K562 (cell line): ENCODE measurements around the gene PRKAR2B. TPM values are rescaled to one million over a fixed set of nuclear protein-coding genes. Genes with fewer than 3 reads are reported as not detected.

ENCODE experiments used
- ADNP ChIP-seq: fragments of 200-800 bp; sonication (Bioruptor generic); IDR thresholded peaks from 2 replicates; pipeline ENCODE4 v1.6.1; 2016; ENCODE audit warnings: missing genetic modification characterization, missing compliant biosample characterization
- AFF1 ChIP-seq, 2 experiments: fragments of 450-650 bp; IDR thresholded peaks; 2 replicates each; pipeline ENCODE4 v1.6.1; 2018; ENCODE audit warnings: mild to moderate bottlenecking in 2 of 2, low read depth in 1 of 2; ENCODE audit not compliant: partially characterized antibody in 2 of 2
- ASH1L ChIP-seq: fragments of 450-650 bp; IDR thresholded peaks from 2 replicates; pipeline ENCODE4 v1.6.1; 2018; ENCODE audit warnings: borderline replicate concordance, mild to moderate bottlenecking, low read depth; ENCODE audit not compliant: partially characterized antibody
- BCOR ChIP-seq: fragments of 450-650 bp; IDR thresholded peaks from 2 replicates; pipeline ENCODE4 v1.6.1; 2016
- ELF4 ChIP-seq: fragments of 450-650 bp; formaldehyde crosslinking; IDR thresholded peaks from 2 replicates; pipeline ENCODE4 v1.4.0; 2022; ENCODE audit warnings: missing genetic modification characterization
- EP400 ChIP-seq: fragments of 450-650 bp; IDR thresholded peaks from 2 replicates; pipeline ENCODE4 v1.6.1; 2017; ENCODE audit warnings: antibody characterized with exemption, mild to moderate bottlenecking, moderate library complexity
- HDAC2 ChIP-seq: fragments of 450-650 bp; IDR thresholded peaks from 2 replicates; pipeline ENCODE4 v1.6.1; 2016; ENCODE audit warnings: mild to moderate bottlenecking
- HLTF ChIP-seq: fragments of 450-650 bp; IDR thresholded peaks from 2 replicates; pipeline ENCODE4 v1.6.1; 2016
- IRF2 ChIP-seq: sonication (generic); formaldehyde crosslinking; IDR thresholded peaks from 2 replicates; pipeline ENCODE4 v1.8.1; 2022; ENCODE audit warnings: mild to moderate bottlenecking, missing genetic modification reagents
- MBD1 ChIP-seq: fragments of 250-450 bp; sonication (Bioruptor Pico); IDR thresholded peaks from 2 replicates; pipeline ENCODE4 v1.8.0; 2022; ENCODE audit warnings: inconsistent platforms
- MIER1 ChIP-seq: fragments of 450-650 bp; IDR thresholded peaks from 2 replicates; pipeline ENCODE4 v1.6.1; 2016; ENCODE audit warnings: antibody characterized with exemption, mild to moderate bottlenecking, low read depth
- MYBL2 ChIP-seq, 2 experiments: fragments of 450-650 bp in 1 of 2; sonication (generic) in 1 of 2; formaldehyde crosslinking in 1 of 2; IDR thresholded peaks; 2 replicates each; pipeline versions ENCODE4 v1.6.1 to v1.8.1; 2017 to 2022; ENCODE audit warnings: borderline replicate concordance in 1 of 2, inconsistent platforms in 1 of 2, low read depth in 1 of 2, mild to moderate bottlenecking in 1 of 2, missing genetic modification reagents in 1 of 2, moderate library complexity in 1 of 2
- NFRKB ChIP-seq: fragments of 450-650 bp; IDR thresholded peaks from 2 replicates; pipeline ENCODE4 v1.6.1; 2016; ENCODE audit warnings: low read depth
- SMARCA5 ChIP-seq: fragments of 450-650 bp; IDR thresholded peaks from 2 replicates; pipeline ENCODE4 v1.6.1; 2016
- TRIM24 ChIP-seq, 2 experiments: fragments of 450-650 bp; IDR thresholded peaks; 2 replicates each; pipeline ENCODE4 v1.6.1; 2016
- ZNF124 ChIP-seq: sonication (generic); formaldehyde crosslinking; IDR thresholded peaks from 2 replicates; pipeline ENCODE4 v1.8.1; 2022; ENCODE audit warnings: missing genetic modification reagents
- ZNF551 ChIP-seq: fragments of 250-450 bp; sonication (Bioruptor Pico); IDR thresholded peaks from 2 replicates; pipeline ENCODE4 v1.5.0; 2021; ENCODE audit warnings: mild to moderate bottlenecking, moderate library complexity
- ZNF785 ChIP-seq: fragments of 250-450 bp; sonication (Bioruptor Pico); IDR thresholded peaks from 2 replicates; pipeline ENCODE4 v1.4.0; 2020; ENCODE audit warnings: mild to moderate bottlenecking
- polyA plus RNA-seq, 8 experiments: library from polyadenylated mRNA; depleted of rRNA in 4 of 8; stranded (reverse) in 5 of 8; unstranded in 3 of 8; fragments of >200 nt; fragmentation: Nextera tagmentation in 2 of 8; fragmentation: Illumina TruSeq in 1 of 8; extraction: Ambion mirVana in 2 of 8; extraction: Trizol in 1 of 8; gene quantifications; 2 replicates each; pipeline versions ENCODE4 v1.2.1 to v1.2.3, GENCODE V29; 2011 to 2014; ENCODE audit warnings: inconsistent platforms in 1 of 8, missing spikeins in 1 of 8
- total RNA-seq, 7 experiments: library from RNA; depleted of rRNA in 6 of 7; stranded (reverse); fragments of >200 nt in 6 of 7; fragmentation: Illumina TruSeq in 2 of 7; extraction: Trizol in 2 of 7; gene quantifications; 2 replicates each; pipeline versions ENCODE4 v1.2.1 to v1.2.3, GENCODE V29; 2011 to 2021; ENCODE audit warnings: low replicate concordance in 1 of 7
- TF ChIP-seq, protein P1 (sequence below): sonication (generic); formaldehyde crosslinking; IDR thresholded peaks from 2 replicates; pipeline ENCODE4 v1.8.0; 2023; ENCODE audit warnings: mild to moderate bottlenecking, missing genetic modification reagents

The PRKAR2B gene
- total and polyA plus RNA-seq, 9 of the 15 experiments (the other 6 are each of a cell fraction or from before 2014, with no cell fraction given), result 59.0 to 173 (median 129) TPM

DNA sequence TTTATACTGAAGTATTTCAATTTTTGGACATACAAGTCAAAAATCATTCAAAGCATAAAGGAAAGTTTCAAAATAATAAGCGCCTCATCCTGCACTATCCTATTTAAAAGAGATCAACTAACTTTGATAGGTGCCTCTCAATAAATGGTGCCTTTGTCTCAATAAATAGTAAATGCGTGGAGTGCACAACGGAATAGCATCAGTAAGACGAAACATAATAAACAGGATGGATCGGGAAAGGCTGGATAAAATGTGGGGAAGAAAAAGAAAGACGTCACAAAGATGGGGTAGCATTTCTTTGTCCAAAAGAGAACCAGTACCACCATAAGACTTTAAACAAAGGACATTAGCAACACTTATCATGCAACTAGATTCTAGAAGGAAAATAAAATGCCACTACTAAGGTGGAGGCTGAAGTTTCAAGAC, 571 bp upstream of the PRKAR2B start (continued):
- TF ChIP-seq AFF1 (IDR thresholded peaks at IDR 0.05; ENCODE audit: low read depth in 1 of 2, partially characterized antibody in 2 of 2) (peak; percentile 31 to 55), ASH1L (peak; percentile 24), ZNF551 (0 out of 2 replicates have a peak, but pooled peaks have one; percentile 65), MIER1 (0 out of 2 replicates have a peak, but pooled peaks have one; percentile 50), ZNF785 (no peak), ADNP (tag) (peak; percentile 22; the same call in 1 of the 2 replicates), HDAC2 (peak; percentile 41; the same call in 1 of the 2 replicates), ELF4 (CRISPR knock-in tag) (peak; percentile 61; the same call in 1 of the 2 replicates), ZNF124 (CRISPR knock-in tag) (no peak), NFRKB (peak; percentile 72), MBD1 (CRISPR knock-in tag) (peak; percentile 95), MYBL2 (IDR thresholded peaks at IDR 0.05; ENCODE audit: low read depth) (peak; percentile 10; the same call in 1 of the 2 replicates), MYBL2 (CRISPR knock-in tag; IDR thresholded peaks at IDR 0.05; ENCODE audit: borderline replicate concordance) (no peak), EP400 (peak; percentile 56), SMARCA5 (peak; percentile 27; the same call in 1 of the 2 replicates), HLTF (0 out of 2 replicates have a peak, but pooled peaks have one; percentile 55), BCOR (peak; percentile 25; the same call in 1 of the 2 replicates), TRIM24 (IDR thresholded peaks at IDR 0.05) (0 out of 4 replicates have a peak, but pooled peaks of 1 of the 2 experiments have one; percentile 26), IRF2 (CRISPR knock-in tag) (no peak)
- TF ChIP-seq, protein P1, sequence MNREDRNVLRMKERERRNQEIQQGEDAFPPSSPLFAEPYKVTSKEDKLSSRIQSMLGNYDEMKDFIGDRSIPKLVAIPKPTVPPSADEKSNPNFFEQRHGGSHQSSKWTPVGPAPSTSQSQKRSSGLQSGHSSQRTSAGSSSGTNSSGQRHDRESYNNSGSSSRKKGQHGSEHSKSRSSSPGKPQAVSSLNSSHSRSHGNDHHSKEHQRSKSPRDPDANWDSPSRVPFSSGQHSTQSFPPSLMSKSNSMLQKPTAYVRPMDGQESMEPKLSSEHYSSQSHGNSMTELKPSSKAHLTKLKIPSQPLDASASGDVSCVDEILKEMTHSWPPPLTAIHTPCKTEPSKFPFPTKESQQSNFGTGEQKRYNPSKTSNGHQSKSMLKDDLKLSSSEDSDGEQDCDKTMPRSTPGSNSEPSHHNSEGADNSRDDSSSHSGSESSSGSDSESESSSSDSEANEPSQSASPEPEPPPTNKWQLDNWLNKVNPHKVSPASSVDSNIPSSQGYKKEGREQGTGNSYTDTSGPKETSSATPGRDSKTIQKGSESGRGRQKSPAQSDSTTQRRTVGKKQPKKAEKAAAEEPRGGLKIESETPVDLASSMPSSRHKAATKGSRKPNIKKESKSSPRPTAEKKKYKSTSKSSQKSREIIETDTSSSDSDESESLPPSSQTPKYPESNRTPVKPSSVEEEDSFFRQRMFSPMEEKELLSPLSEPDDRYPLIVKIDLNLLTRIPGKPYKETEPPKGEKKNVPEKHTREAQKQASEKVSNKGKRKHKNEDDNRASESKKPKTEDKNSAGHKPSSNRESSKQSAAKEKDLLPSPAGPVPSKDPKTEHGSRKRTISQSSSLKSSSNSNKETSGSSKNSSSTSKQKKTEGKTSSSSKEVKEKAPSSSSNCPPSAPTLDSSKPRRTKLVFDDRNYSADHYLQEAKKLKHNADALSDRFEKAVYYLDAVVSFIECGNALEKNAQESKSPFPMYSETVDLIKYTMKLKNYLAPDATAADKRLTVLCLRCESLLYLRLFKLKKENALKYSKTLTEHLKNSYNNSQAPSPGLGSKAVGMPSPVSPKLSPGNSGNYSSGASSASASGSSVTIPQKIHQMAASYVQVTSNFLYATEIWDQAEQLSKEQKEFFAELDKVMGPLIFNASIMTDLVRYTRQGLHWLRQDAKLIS (CRISPR knock-in tag), result 0 out of 2 replicates have a peak, but pooled peaks have one; percentile 21
